ENCODE data around the gene PRR35. TPM values are rescaled to one million over a fixed set of nuclear protein-coding genes. Genes with fewer than 3 reads are reported as not detected.

PRR35 gene
- total and polyA plus RNA-seq, 2 donors (not counting 3 experiments of a cell fraction or from before 2014, with no cell fraction given): not detected

DNA sequence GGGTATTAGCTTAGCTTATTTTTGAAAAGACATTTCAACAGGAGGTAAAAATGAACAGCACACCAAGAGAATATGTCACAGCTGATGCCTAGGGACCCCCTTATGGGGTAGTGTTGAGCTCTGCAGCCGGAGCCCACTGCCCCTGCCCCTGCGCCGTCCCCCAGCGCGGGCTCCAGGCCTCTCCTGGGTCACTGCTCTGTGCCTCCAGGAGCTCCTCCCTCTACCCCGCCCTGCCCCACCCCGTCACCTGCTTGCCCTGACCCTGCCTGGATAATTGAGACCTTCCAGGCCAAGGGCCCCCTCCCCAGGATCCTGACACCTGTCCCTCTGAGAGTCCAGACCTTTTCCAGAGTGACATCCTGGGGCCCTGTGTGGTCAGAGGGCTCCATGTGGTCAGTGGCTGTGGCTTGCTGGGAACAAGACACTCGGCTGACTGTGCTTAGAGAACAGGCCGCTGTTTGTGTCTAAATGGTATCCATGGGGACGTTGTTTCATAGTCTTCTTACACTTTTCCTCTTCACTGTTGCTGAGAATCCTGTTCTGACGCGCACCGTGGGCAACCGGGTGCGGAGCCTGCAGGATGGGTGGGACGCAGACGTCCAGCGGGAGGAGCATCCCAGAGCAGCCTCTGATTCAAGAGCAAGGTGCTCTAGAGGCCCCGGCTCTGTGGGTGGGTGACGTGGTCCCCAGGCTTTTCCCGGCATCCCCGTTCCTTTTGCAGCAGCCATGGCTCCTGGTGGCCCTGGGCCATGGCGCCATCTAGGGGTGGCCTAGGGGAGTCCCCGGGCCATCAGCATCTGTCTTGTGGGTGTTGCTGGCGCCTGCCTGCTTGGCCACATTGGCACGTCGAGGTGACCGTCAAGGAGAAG, 50.6 kb downstream of the PRR35 start:
- Histone ChIP-seq H3K9me3 (replicated peaks; ENCODE audit: control insufficient read depth, insufficient read depth, low read length) (no peaks in the 10 kb centered on the region), H4K20me1 (replicated peaks; ENCODE audit: control insufficient read depth, extremely low read depth, insufficient read depth, low read length) (no peaks in the 10 kb centered on the region), H3K4me1 (ENCODE audit: control insufficient read depth, extremely low read depth, insufficient read depth, low read length) (no peaks in the 10 kb centered on the region), H3K9me1 (replicated peaks; ENCODE audit: control insufficient read depth, extremely low read depth, insufficient read depth, low read length) (no peaks in the 10 kb centered on the region), H3K36me3 (ENCODE audit: control insufficient read depth in 2 of 2, extremely low read depth in 1 of 2, insufficient read depth in 2 of 2, low read length in 2 of 2) (no peaks in the 10 kb centered on the region), H3K4me2 (ENCODE audit: insufficient read depth, low read length) (no peak overlapping the region), H3K4me3 (replicated peaks in 1 of 3; ENCODE audit: insufficient read depth in 1 of 3, low read depth in 1 of 3, low read length in 3 of 3) (no peak overlapping the region), H3K79me2 (ENCODE audit: control insufficient read depth, insufficient read depth, low read length) (no peaks in the 10 kb centered on the region), H2AFZ (ENCODE audit: low read depth, low read length) (no peak overlapping the region), H3K9ac (replicated peaks; ENCODE audit: extremely low read depth, insufficient read depth, low read length) (no peak overlapping the region), H3K27me3 (ENCODE audit: control insufficient read depth in 2 of 2, insufficient read depth in 2 of 2, low read length in 2 of 2) (no peaks in the 10 kb centered on the region), H3K27ac (ENCODE audit: insufficient read depth, low read depth, low read length) (no peak overlapping the region)
- dilution Hi-C loops (cut with MboI; ENCODE audit: extremely low pct_ligation_motif_present, low sequenced_read_pairs) (no loop called here), intact Hi-C loops (cut with micrococcal nuclease) (no loop called here)
- no peak for FAIRE-seq
- no TSS peak for BruUV-seq (replicated peaks)
- ChIA-PET CTCF (interaction anchor here (0.7 to 2.0 kb wide), 5 partner anchors 9 to 21 kb away, joined by 3 to 9 read pairs (median 3); partner anchors contain the start of gene RAB40C), POLR2A (no interaction called here)
- no peak for DNase-seq (ENCODE audit: low read depth, low spot score)
- TF ChIP-seq GATA2 (IDR thresholded peaks at IDR 0.05; ENCODE audit: insufficient read depth, insufficient read length, low read depth, low read length): no peak
- TF ChIP-seq CTCF (IDR thresholded peaks at IDR 0.05; ENCODE audit: extremely low read depth in 1 of 2, insufficient read depth in 1 of 2, low read depth in 1 of 2, low read length in 2 of 2): peak; percentile 38 to 64

GRCh38 chr16:615122-615521, 54.9 kb downstream of the PRR35 start:
- POLR2A ChIA-PET: no interaction called here
- no peaks in the 10 kb centered on the region for H3K27me3 ChIP-seq (ENCODE audit: control insufficient read depth in 2 of 2, insufficient read depth in 2 of 2, low read length in 2 of 2)
- CTCF ChIA-PET: interaction anchor here (1.1 kb wide), 1 partner anchor 12 kb away, joined by 3 read pairs; no protein-coding TSS in a partner anchor
- H3K9me1 ChIP-seq (replicated peaks; ENCODE audit: control insufficient read depth, extremely low read depth, insufficient read depth, low read length): no peaks in the 10 kb centered on the region
- no peak for TF ChIP-seq FOS (IDR thresholded peaks at IDR 0.05; ENCODE audit: borderline replicate concordance, insufficient read depth, low read length)
- no peak for TF ChIP-seq EZH2 (IDR thresholded peaks at IDR 0.05; ENCODE audit: borderline replicate concordance, low read depth, low read length, severe bottlenecking)
- TF ChIP-seq GATA2 (IDR thresholded peaks at IDR 0.05; ENCODE audit: insufficient read depth, insufficient read length, low read depth, low read length): no peak
- TF ChIP-seq POLR2A (IDR thresholded peaks at IDR 0.05; ENCODE audit: low read depth, low read length): no peak
- no peak for TF ChIP-seq POLR2AphosphoS5 (IDR thresholded peaks at IDR 0.05; ENCODE audit: insufficient read depth, low read depth, low read length)
- TF ChIP-seq, protein P1, sequence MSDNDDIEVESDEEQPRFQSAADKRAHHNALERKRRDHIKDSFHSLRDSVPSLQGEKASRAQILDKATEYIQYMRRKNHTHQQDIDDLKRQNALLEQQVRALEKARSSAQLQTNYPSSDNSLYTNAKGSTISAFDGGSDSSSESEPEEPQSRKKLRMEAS (IDR thresholded peaks at IDR 0.05; ENCODE audit: insufficient read depth, insufficient read length): no peak
- no peak for TF ChIP-seq MYC (IDR thresholded peaks at IDR 0.05; ENCODE audit: low read depth, low read length)
- no peak for TF ChIP-seq CTCF (IDR thresholded peaks at IDR 0.05; ENCODE audit: extremely low read depth in 1 of 2, insufficient read depth in 1 of 2, low read depth in 1 of 2, low read length in 2 of 2)
- no peak for TF ChIP-seq JUN (IDR thresholded peaks at IDR 0.05; ENCODE audit: borderline replicate concordance, insufficient read depth, insufficient read length, low read depth)
- H3K79me2 ChIP-seq (ENCODE audit: control insufficient read depth, insufficient read depth, low read length): no peaks in the 10 kb centered on the region
- dilution Hi-C loops (cut with MboI; ENCODE audit: extremely low pct_ligation_motif_present, low sequenced_read_pairs) (no loop called here), intact Hi-C loops (cut with micrococcal nuclease) (no loop called here)
- H2AFZ ChIP-seq (ENCODE audit: low read depth, low read length): no peak overlapping the region
- no peak overlapping the region for H3K9ac ChIP-seq (replicated peaks; ENCODE audit: extremely low read depth, insufficient read depth, low read length)
- no peak overlapping the region for H3K27ac ChIP-seq (ENCODE audit: insufficient read depth, low read depth, low read length)
- H3K4me3 ChIP-seq (replicated peaks in 1 of 3; ENCODE audit: insufficient read depth in 1 of 3, low read depth in 1 of 3, low read length in 3 of 3): no peak overlapping the region
- no peak overlapping the region for H3K4me2 ChIP-seq (ENCODE audit: insufficient read depth, low read length)
- BruUV-seq (replicated peaks): no TSS peak
- H3K4me1 ChIP-seq (ENCODE audit: control insufficient read depth, extremely low read depth, insufficient read depth, low read length): no peaks in the 10 kb centered on the region
- DNase-seq (ENCODE audit: low read depth, low spot score) (no peak), FAIRE-seq (no peak)
- no peaks in the 10 kb centered on the region for H3K36me3 ChIP-seq (ENCODE audit: control insufficient read depth in 2 of 2, extremely low read depth in 1 of 2, insufficient read depth in 2 of 2, low read length in 2 of 2)
- no peaks in the 10 kb centered on the region for H3K9me3 ChIP-seq (replicated peaks; ENCODE audit: control insufficient read depth, insufficient read depth, low read length)
- H4K20me1 ChIP-seq (replicated peaks; ENCODE audit: control insufficient read depth, extremely low read depth, insufficient read depth, low read length): no peaks in the 10 kb centered on the region

Measured in endothelial cell of umbilical vein (primary cell).